Activated CD4-positive, alpha-beta T cell treated with anti-CD3 and anti-CD28 coated beads, Interleukin-2, amount 50 U/mL, for 24 hours (primary cell): ENCODE measurements around the gene RBM20.

ENCODE experiments used
- DNase-seq, 2 donors: peaks; one replicate each; pipeline ENCODE4 v3.0.0-alpha.2; 2020; ENCODE audit warnings: low read depth in 1 of 2, low spot score in 1 of 2

Gene RBM20

DNA sequence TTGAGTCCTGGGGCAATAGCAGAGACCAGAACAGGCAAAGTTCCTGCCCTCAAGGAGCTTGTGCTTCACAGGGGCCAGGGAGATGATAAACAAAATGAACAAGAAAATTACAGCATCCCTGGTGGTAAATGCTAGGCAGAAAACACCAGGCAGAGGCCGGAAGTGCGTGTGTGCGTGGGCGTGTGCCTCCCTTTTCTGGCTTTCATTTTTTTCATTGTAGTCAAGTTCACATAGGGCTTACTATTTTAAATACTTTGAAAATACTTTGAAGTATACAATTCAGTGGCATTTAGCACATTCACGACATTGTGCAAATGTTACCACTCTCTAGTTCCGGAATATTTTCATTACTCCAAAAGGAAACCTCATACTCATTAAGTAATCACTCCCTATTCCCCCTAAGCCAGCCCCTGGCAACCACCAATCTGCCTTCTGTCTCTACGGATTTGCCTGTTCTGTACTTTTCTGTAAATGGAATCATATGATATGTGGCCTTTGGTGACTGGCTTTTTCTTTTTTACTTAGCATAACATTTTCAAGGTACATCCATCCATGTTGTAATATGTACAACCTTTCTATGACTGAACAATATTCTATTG, 139.5 kb downstream of the RBM20 start:
- DNase-seq = peak; percentile 45 to 52

DNA sequence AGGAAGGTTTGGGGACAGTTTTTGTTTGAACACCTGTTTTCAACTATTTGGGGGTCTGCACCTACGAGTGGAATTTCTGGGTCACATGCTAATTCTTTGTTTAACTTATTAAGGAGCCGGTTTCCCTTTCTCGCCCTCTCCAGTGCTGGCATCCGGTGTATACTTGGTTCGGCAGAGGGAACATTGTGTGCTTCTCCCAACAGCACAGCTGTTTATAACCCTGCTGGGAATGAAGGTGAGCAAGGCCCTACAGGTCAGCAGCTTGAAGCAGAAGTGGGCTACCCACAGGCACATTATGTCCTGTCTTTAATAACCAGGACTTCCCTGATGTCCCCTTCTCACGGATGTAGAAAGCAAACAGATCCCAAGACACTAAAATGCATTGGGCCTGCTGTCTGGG, 140.1 kb downstream of the RBM20 start:
- no peak for DNase-seq

DNA sequence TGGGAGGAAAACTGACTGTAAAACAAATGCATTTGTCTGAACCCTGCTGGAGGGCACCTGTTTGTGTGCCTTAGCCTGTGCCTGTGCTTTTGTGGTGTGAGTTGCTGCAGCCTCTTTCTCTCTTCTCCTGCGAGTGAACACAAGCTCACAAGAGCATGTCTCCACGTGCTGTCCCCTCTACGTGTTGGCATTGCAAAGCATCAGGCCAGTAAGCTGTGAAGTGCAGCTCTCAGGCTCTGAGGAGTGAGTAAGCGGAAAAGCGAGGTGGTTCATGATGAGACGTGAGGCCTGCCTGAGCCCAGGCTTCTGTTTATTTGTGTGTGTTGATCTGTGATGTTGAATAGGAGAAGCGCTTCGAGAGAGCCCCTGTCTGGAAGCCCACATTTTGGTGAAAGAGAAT, 142.0 kb downstream of the RBM20 start:
- DNase-seq = no peak

DNA sequence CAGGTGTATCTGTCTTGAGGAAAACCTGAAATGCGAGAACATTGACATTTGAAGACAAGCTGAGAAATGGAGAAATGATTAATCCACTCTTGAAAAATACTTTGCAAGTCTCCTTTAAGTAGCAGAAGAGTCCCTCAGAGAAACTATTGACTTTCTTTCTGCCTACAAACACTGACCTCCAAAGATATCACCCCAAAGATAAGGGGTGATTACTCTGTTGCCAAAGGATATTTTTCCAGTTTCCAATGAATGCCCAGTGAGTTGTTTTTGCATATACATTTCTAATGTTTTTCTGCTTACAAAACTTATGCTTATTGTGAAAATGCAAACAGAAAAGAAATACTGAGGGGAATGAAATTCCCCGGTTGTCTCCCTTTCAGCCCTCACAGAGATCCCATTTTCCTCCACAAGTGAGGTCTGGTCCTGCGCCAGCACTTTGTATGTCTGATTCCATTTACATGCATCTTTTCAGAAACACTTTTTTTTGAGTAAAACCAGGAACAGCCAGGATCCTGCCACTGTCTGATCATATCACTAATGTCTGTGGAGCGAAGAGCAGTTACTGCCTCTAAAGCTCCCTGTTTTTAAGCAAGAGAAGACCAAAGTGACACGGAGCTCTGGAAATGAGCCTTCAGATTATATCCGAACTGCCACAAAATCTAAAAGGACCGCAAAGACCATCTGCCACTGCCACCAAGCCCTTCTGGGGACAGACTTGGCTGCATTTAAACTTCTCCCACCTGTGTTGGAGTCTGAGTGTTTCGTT, 144.7 kb downstream of the RBM20 start:
- DNase-seq = no peak

DNA sequence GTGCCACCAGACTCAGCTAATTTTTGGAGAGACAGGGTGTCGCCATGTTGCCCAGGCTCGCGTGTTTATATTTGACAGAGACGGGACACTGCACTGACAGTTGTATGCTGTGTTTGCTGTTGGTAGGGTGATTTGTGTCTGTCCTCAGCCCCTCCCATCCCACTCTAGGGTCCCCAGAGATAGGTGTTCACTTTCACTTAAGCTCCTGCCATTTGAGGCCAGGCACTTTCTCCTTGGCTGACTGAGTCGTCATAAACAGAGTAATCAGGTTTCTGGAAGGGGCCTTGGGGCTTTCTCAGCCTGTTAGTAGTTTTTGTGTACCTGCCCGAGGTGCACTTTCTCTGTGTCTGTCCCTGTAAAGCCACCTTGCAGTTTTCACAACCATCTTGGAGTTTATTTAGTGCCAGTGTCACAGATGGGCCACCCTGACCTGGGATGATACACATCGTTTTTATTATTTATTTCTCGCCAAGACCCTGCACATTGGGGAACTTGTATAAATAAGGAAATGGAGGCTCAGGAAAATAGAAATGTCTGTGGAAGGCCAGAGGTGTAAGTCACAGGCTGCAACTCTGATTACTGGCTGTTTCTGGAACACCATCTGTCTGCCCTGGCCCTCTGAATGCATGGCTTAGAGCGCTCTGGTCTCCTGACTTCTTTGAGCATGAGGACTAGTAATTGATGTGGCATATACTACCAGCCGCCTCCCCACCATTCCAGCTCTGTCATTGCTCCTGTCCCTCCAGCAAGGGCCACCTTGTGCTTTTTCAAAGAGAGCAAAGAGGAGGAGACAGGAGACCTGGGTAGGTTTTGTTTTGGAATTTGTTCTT, 145.7 kb downstream of the RBM20 start:
- DNase-seq = no peak

DNA sequence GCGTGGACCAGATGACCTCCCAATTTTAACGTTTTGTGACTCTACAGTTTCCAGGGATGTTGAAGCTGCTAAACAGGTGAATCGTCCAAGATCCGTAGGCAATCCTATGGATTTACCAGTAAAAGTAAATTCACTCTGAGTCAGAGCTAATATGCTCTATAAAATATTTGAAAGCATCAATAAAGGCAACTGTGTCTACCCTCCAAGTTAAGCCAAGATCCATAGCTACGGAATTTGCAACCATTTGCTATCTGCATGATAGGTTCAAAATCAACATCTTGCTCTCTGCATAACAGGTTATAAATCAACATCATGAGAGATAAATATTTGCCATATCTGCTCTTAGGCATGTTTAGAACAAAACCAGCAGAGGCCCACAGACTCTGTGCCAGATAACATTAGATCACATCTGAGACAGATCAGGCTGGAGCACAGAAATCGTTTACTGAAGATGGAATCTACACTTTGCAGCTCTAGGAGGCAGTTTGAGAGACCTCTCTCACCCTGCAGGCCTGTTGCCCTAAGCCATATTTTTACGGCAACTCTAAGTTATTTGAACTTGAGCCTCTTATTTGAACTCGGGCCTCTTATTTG, 146.9 kb downstream of the RBM20 start:
- DNase-seq = no peak

DNA sequence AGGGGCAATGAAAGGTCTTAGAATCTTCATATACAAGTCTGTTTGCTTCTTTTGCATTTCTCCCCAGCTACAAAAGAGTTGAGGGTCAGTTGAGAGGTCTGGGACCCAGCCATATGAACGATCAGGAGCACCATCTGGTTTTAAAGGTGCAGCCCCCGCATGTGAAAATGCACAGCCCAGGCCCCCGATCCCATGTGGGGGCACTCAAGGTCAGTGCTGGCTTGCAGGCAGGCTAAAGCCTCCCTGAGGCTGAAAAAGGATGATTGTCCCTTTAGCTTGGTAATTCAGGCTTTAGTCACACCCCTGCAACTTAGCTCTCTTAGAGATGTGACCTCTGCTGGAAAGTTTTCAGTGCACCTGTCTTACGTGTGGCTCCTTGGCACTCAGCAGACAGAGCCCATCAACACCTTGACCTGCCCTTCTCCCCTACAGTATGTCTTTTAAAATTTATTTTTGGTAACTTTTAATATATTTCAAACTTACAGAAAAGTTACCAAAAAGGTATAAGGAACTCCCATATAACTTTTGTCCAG, 147.5 kb downstream of the RBM20 start:
- no peak for DNase-seq

DNA sequence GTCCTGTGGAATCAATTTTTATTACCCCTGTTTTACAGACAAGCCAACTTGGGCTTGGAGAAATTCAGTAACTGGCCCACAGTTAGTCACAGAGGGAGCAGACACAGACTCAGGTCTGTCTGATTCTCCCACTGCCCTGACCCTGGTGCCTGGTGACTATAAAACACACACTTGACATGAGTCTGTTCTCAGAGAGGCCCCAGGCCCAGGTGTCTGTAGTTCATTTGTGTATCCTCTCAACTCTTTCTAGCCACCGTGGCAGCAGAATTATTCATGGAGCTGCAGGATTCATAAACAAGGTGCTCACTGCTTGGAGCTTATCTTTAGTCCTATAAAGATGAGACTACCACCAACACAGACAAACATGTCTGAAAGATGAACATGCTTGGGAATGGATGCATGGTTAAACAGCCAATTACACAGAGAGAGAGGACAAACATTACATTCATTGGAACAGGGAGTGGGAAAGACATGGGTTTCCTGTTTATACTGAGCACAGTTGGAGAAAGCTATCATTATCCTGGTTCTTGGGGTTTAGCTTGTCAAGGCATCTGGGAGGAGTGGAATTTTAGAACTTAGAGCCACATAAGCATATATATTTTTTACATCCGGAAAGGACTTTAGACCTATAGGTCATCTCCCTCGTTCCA, 148.5 kb downstream of the RBM20 start:
- DNase-seq = no peak

DNA sequence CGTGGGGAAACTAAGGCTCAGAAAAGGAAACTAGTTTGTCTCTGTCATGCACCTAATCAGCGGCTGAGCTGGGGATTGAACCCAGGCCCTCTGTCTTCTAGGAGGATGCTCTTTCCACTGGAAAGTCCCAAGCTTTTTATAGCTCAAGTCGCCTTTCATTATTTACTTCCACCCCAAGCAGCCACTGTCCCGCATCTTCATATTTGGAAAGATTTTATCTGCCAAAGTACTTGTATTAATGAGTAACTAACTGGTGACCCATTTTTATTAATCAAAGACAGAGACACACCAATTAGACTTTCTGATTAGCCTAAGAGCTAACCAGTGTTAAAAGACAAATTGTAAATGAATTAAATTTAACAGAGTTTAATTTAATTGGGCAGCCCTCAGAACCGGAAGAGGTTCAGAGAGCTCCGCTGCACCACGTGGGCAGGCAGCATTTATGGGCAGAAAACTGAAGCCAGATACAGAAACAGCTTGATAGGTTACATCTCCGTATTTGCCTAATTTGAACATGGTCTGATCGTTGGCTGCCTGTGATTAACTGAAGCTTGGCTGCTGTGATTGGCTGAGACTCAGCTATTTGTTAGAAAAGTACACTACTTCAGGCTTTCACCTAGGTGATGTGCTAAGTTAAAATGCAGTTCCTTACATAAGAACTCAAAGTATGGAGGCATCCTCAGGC, 149.1 kb downstream of the RBM20 start:
- DNase-seq = no peak

DNA sequence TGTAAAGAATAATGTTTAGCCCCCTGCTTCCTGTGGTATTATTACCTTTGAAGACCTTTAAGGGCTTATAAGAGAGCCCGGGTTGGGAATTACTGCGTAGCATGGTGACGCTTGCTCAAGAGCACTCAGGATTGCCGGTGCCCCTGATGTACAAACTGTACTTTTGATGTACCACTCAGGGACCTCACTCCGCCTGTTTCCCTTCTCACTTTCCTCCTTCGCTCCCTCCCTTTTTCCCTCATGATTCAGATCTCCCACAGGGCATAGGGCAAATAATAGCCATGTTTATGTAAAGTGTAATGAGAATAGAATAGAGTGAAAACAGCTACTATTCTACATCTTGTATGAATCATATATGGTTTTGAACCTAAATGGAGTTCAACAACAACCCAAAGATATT, 149.8 kb downstream of the RBM20 start:
- no peak for DNase-seq

DNA sequence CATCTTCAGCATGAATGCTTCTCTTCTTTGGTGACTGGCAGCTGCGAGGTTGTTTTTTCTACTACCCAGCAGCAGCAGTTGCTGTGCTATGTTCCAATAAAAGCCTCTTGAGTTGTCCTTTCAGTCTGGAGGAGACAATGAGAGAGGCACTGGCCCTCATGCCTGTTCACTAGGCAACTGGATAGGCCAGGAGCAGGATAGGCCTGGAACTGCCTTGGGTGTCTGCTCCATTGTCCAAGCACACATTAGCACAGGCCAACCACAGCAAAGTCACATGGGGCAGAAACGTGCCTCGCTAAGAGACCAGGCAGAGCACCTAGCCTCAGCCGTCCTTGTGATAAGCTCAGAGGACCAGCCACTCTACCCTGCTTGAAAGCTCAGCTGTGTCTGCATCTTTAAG, 150.7 kb downstream of the RBM20 start:
- DNase-seq = no peak

DNA sequence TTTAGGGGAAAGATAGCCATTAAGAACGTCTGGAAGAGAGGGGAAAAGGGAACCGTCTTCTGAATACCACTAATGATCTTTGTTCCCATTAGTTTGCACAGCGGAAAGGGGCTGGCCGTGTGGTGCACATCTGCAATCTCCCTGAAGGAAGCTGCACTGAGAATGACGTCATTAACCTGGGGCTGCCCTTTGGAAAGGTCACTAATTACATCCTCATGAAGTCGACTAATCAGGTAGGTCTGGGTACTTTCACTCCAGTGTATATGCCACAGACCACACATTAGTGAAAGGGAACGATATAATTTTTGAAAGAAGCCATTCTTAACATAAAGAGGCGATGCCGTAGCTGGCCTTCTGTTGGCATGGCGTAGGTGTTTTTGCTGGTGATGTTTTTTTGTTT, 153.3 kb downstream of the RBM20 start:
- DNase-seq = no peak

DNA sequence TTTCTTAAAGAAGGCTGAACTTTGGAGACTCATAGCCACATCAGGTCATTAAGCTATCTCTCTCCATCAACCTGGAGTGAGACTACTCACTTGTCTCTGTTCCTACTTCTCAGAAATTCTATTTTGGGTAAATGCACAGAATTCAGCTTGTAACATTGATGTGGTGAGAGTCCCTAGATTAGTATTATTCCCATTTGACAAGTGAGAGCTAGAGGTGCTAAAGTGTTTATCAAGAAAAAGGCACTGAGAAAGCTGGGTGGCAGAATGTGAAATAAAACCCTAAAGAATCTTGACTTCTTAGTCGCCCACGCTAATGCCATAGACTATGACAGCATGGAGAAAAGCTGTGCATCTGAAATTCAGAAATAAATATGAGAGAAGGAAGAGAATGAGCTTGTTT, 154.2 kb downstream of the RBM20 start:
- no peak for DNase-seq

DNA sequence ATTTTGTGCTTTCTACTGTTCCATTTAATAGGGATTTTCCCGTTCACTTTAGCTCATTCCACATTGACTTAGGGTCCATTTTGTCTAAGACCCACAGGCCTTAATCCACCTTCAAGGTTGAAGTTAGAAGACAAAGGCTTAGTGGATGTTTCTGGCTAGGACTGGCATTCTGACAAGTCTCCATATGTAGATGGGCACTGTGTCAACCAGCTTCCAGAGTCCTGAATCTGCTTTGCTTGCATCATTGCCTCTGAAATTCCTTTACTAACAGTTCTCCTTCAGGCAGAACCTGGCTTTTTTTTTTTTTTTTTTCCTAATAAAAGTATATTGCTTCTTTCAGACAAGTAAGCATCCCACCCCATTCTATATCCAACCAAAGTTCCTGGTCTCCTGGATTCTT, 158.0 kb downstream of the RBM20 start:
- no peak for DNase-seq

DNA sequence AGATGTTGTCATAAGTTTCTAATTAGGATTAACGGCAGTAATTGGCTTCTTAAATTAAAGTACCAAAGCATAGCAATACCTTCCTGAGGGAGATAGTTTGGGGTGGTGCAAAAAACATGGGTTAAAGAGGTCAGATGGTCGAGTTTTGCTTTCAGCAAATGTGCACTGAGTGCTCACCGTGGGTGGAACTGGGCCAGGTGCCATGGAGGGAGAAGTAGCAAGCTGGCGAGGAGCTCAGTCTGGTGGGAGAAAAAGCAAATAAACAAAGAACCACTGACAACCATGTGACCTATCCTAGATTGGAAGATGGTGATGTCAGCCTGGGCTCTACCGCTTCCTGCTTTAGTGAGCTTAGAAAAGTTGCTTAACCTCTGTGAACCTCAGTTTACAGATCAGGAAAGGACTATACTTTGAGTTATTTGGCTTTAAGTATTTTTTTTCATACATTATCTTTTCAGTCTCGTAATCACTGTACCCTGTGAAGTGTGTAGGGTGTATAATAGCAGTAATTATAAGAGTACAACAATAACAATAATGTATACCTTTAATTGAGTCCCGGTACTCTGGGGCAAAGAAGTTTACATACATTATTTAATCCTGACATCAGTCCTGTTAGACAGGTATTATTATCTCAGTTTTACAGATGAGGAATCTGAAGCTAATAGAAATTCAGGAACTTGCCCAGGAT, 158.6 kb downstream of the RBM20 start:
- DNase-seq = no peak

DNA sequence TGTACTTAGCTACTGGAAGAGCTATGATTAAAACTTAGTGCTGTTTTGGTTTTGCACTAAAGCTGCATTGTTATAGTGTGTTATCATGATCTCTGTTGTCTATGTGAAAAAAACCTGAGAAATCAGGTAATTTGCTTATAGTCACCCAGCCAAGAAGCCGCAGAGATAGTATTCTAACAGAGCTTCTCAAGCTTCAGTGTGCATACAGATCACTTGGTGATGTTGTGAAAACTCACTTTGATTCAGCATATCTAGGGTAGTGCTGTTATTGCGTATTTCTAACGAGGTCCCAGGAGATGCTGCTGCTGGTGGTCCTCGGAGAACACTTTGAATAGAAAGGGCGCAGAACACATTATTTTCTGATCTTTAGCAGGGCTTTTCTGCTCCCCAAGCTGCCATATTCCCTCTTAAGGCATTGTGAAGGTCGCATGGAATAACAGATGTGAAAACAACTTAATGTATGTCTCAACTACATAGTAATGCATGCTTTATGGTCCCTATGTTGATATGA, 159.2 kb downstream of the RBM20 start:
- no peak for DNase-seq

DNA sequence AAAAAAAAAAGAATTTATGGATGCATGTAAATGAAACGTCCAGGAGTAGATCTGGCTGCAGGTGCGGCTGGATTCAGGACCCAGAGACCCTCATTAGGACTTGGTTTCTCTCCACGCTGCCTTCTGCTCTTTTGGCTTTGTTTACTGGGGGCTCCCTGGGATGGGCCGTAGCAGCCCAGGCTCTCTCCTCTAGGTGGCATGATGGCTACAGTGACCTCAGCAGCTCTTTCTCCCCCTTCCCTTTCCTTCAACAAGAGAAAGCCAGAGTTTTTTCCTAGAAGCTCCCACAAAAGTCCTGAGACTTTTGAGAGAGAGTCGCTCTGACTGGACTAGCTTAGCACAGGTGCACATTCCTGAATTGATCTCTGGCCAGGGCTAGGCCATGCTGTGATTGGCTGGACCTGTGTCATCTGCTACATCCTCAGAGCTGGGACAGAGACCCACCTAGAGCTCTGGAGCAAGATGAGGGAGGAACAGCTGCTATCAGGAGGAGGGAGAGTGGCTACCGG, 159.7 kb downstream of the RBM20 start:
- DNase-seq = peak in 1 of 2 donors; percentile 10

DNA sequence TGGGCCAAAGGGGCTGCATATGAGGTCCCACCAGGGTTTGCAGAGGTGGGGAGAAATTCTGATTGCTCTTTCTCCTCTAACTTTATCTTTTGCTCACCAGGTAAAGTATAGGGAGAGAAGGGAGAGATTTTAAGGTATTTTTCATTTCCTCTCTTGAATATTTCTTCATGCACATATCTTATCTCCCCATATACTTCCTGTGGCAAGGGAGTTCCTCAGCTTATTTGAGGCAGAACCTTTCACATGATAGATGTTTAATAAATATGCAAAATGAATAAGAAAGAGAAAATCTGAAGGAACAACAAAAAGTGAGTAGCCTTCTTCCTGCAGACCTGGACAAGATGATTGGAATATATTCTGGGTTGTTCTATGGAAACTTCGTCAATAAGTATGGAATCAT, 160.2 kb downstream of the RBM20 start:
- DNase-seq = no peak

DNA sequence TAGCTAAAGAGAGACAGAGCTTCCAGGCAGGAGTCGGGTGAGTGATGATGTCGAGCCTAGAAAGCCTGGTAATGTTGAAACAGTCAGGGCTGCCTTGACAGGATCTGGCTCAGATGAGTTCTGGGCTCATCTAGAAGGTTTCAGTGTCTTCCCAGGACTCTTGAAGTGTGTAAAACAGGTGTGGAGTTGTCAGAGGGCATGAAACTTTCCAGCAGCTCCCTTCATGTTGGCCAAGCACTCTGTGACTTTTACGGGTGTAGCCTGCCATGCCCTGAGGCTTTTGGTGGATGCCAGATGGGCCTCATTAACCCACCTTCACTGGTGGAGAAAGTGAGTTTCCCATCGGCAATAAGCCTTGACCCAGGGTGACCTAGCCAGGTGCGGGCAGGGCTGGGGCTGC, 161.2 kb downstream of the RBM20 start:
- no peak for DNase-seq
